ENCODE results near the gene JAZF1.
A peak's percentile ranks its signal among the peaks of the same experiment; 100 is the strongest.
"Not testable (repeated sequence)": the region's sequence is repeated elsewhere in the genome, so short reads cannot be mapped to it uniquely, and the experiment has no call there.

The JAZF1 gene

GRCh38 chr7:27922907-27923641 lies 257.5 kb downstream of the JAZF1 start:
- TF ChIP-seq CTCF (IDR thresholded peaks at IDR 0.05; ENCODE audit: extremely low read depth, insufficient read depth, missing control alignments) = no peak
- in situ Hi-C loops (cut with MboI; ENCODE audit: low pct_unique_long_range_greater_than_20kb, low sequenced_read_pairs, unreplicated experiment) = loop anchor here (10.0 kb wide), 1 partner anchor 718 kb away; the partner anchor contains the start of gene HOXA13
- DNase-seq (ENCODE audit: low spot score) = no peak

- not testable (repeated sequence) for DNase-seq (ENCODE audit: low spot score)
- in situ Hi-C loops (cut with MboI; ENCODE audit: low pct_unique_long_range_greater_than_20kb, low sequenced_read_pairs, unreplicated experiment) = loop anchor here (10.0 kb wide), 1 partner anchor 718 kb away; the partner anchor contains the start of gene HOXA13
Measured at GRCh38 chr7:27922389-27922788, 258.2 kb downstream of the JAZF1 start.

GRCh38 chr7:27921081-27921836 lies 259.3 kb downstream of the JAZF1 start:
- in situ Hi-C loops (cut with MboI; ENCODE audit: low pct_unique_long_range_greater_than_20kb, low sequenced_read_pairs, unreplicated experiment) = loop anchor here (10.0 kb wide), 1 partner anchor 716 kb away; the partner anchor contains the start of gene HOXA13
- peak; percentile 51 for TF ChIP-seq CTCF (IDR thresholded peaks at IDR 0.05; ENCODE audit: extremely low read depth, insufficient read depth, missing control alignments)
- peak; percentile 39 for DNase-seq (ENCODE audit: low spot score)

GRCh38 chr7:27920281-27920946 lies 260.2 kb downstream of the JAZF1 start:
- no peak for TF ChIP-seq CTCF (IDR thresholded peaks at IDR 0.05; ENCODE audit: extremely low read depth, insufficient read depth, missing control alignments)
- DNase-seq (ENCODE audit: low spot score) = no peak
- in situ Hi-C loops (cut with MboI; ENCODE audit: low pct_unique_long_range_greater_than_20kb, low sequenced_read_pairs, unreplicated experiment) = loop anchor here (10.0 kb wide), 1 partner anchor 716 kb away; the partner anchor contains the start of gene HOXA13

- in situ Hi-C loops (cut with MboI; ENCODE audit: low pct_unique_long_range_greater_than_20kb, low sequenced_read_pairs, unreplicated experiment) = no loop called here
- no peak for DNase-seq (ENCODE audit: low spot score)
- no peak for TF ChIP-seq CTCF (IDR thresholded peaks at IDR 0.05; ENCODE audit: extremely low read depth, insufficient read depth, missing control alignments)
Measured at GRCh38 chr7:27918503-27918902, 262.1 kb downstream of the JAZF1 start.

- no peak for DNase-seq (ENCODE audit: low spot score)
- in situ Hi-C loops (cut with MboI; ENCODE audit: low pct_unique_long_range_greater_than_20kb, low sequenced_read_pairs, unreplicated experiment) = no loop called here
- no peak for TF ChIP-seq CTCF (IDR thresholded peaks at IDR 0.05; ENCODE audit: extremely low read depth, insufficient read depth, missing control alignments)
Measured at GRCh38 chr7:27917774-27918314, 262.8 kb downstream of the JAZF1 start.
